T-helper 17 cell (primary cell): ENCODE results near the gene CTSW. TPM values are rescaled to one million over a fixed set of nuclear protein-coding genes. Genes with fewer than 3 reads are reported as not detected.

Source experiments
- ATAC-seq: fragments of 150-1000 bp; cut with Tn5 transposase; 2 replicates; pipeline ENCODE4 v1.10.0; 2021; ENCODE audit warnings: mild to moderate bottlenecking, moderate library complexity
- DNase-seq, 3 donors: peaks; one replicate each; pipeline versions ENCODE4 v3.0.0 to v3.0.0-alpha.2; 2020 to 2021
- H3K9me3 ChIP-seq: one replicate; pipeline ENCODE4 v1.7.0; 2013; ENCODE audit warnings: low read length, mild to moderate bottlenecking; ENCODE audit not compliant: control insufficient read depth, poor library complexity, severe bottlenecking
- H3K27ac Mint-ChIP-seq: one replicate; pipeline ENCODE4 v1.8.0; 2022; ENCODE audit warnings: mild to moderate bottlenecking, moderate library complexity, mixed read lengths
- H3K27me3 Mint-ChIP-seq: one replicate; pipeline ENCODE4 v1.8.0; 2022; ENCODE audit warnings: mixed read lengths
- H3K36me3 Mint-ChIP-seq: one replicate; pipeline ENCODE4 v1.8.0; 2022; ENCODE audit warnings: low read depth, mixed read lengths
- H3K4me1 Mint-ChIP-seq: one replicate; pipeline ENCODE4 v1.8.0; 2022; ENCODE audit warnings: mild to moderate bottlenecking, mixed read lengths
- H3K4me3 Mint-ChIP-seq: one replicate; pipeline ENCODE4 v1.8.0; 2022; ENCODE audit warnings: mild to moderate bottlenecking, moderate library complexity, mixed read lengths
- total RNA-seq, 4 donors: library from RNA in 2 of 4; stranded (reverse) in 2 of 4; gene quantifications; one replicate each; pipeline ENCODE4 v1.2.3 and lab custom pipeline; 2022 to 2026

CTSW gene
- total RNA-seq, 2 donors from 2014 or later = 19.7 to 52.7 TPM

- ATAC-seq = no peak
- H3K9me3 ChIP-seq = no peaks in the 10 kb centered on the region
- Mint-ChIP-seq H3K27me3 (no peaks in the 10 kb centered on the region), H3K27ac (peak overlapping the region; percentile 24), H3K4me3 (no peak overlapping the region), H3K36me3 (peaks cover 3% of the 10 kb centered on the region), H3K4me1 (peaks cover 28% of the 10 kb centered on the region)
- no peak for DNase-seq
These were observed 27.7 kb upstream of the CTSW start for GRCh38 chr11:65851811-65852507.

- peak overlapping the region; percentile 24 for H3K27ac Mint-ChIP-seq
- H3K36me3 Mint-ChIP-seq = peaks cover 3% of the 10 kb centered on the region
- no peaks in the 10 kb centered on the region for H3K9me3 ChIP-seq
- H3K4me3 Mint-ChIP-seq = no peak overlapping the region
- H3K4me1 Mint-ChIP-seq = peaks cover 27% of the 10 kb centered on the region
- DNase-seq (no peak), ATAC-seq (no peak)
- H3K27me3 Mint-ChIP-seq = no peaks in the 10 kb centered on the region
These were observed 27.0 kb upstream of the CTSW start for GRCh38 chr11:65852508-65853245.

- no peak for DNase-seq
- peaks cover 30% of the 10 kb centered on the region for H3K4me1 Mint-ChIP-seq
- no peak overlapping the region for H3K4me3 Mint-ChIP-seq
- H3K27me3 Mint-ChIP-seq = no peaks in the 10 kb centered on the region
- no peaks in the 10 kb centered on the region for H3K9me3 ChIP-seq
- H3K36me3 Mint-ChIP-seq = peaks cover 3% of the 10 kb centered on the region
- ATAC-seq = no peak
- no peak overlapping the region for H3K27ac Mint-ChIP-seq
These were observed 26.2 kb upstream of the CTSW start for GRCh38 chr11:65853246-65853979.

- no peak overlapping the region for H3K27ac Mint-ChIP-seq
- H3K9me3 ChIP-seq = no peaks in the 10 kb centered on the region
- H3K4me1 Mint-ChIP-seq = peaks cover 36% of the 10 kb centered on the region
- peak overlapping the region; percentile 70 for H3K4me3 Mint-ChIP-seq
- H3K27me3 Mint-ChIP-seq = no peaks in the 10 kb centered on the region
- H3K36me3 Mint-ChIP-seq = peaks cover 3% of the 10 kb centered on the region
- DNase-seq = no peak
- no peak for ATAC-seq
These were observed 25.5 kb upstream of the CTSW start for GRCh38 chr11:65854161-65854592.

- ATAC-seq (no peak), DNase-seq (no peak)
- H3K27ac Mint-ChIP-seq = peak overlapping the region; percentile 87
- H3K4me1 Mint-ChIP-seq = peaks cover 41% of the 10 kb centered on the region
- peaks cover 3% of the 10 kb centered on the region for H3K36me3 Mint-ChIP-seq
- H3K4me3 Mint-ChIP-seq = peak overlapping the region; percentile 99
- no peaks in the 10 kb centered on the region for H3K27me3 Mint-ChIP-seq
- no peaks in the 10 kb centered on the region for H3K9me3 ChIP-seq
These were observed 24.5 kb upstream of the CTSW start for GRCh38 chr11:65854852-65855837.

- H3K4me1 Mint-ChIP-seq = peaks cover 43% of the 10 kb centered on the region
These were observed 23.7 kb upstream of the CTSW start for GRCh38 chr11:65855927-65856363.

GRCh38 chr11:65856689-65857499 lies 22.7 kb upstream of the CTSW start:
- H3K4me1 Mint-ChIP-seq = peaks cover 48% of the 10 kb centered on the region
- peak overlapping the region; percentile 99 for H3K4me3 Mint-ChIP-seq
- peak overlapping the region; percentile 87 for H3K27ac Mint-ChIP-seq
- no peaks in the 10 kb centered on the region for H3K27me3 Mint-ChIP-seq
- ATAC-seq (peak; percentile 11), DNase-seq (peak; percentile 67 to 78 (median 75))
- H3K36me3 Mint-ChIP-seq = peaks cover 5% of the 10 kb centered on the region
- H3K9me3 ChIP-seq = no peaks in the 10 kb centered on the region

More at GRCh38 chr11:65855927-65856363, 23.7 kb upstream of the CTSW start:
- H3K9me3 ChIP-seq = no peaks in the 10 kb centered on the region
- Mint-ChIP-seq H3K27me3 (no peaks in the 10 kb centered on the region), H3K4me3 (peak overlapping the region; percentile 99), H3K27ac (peak overlapping the region; percentile 87), H3K36me3 (peaks cover 5% of the 10 kb centered on the region)
- no peak for ATAC-seq
- no peak for DNase-seq

GRCh38 chr11:65857500-65857852 lies 22.2 kb upstream of the CTSW start:
- Mint-ChIP-seq H3K27ac (peak overlapping the region; percentile 99), H3K36me3 (peaks cover 5% of the 10 kb centered on the region), H3K4me3 (peak overlapping the region; percentile 99), H3K4me1 (peaks cover 46% of the 10 kb centered on the region), H3K27me3 (no peaks in the 10 kb centered on the region)
- DNase-seq (peak; percentile 49 to 62 (median 52)), ATAC-seq (no peak)
- H3K9me3 ChIP-seq = no peaks in the 10 kb centered on the region

GRCh38 chr11:65857853-65858680 lies 21.6 kb upstream of the CTSW start, which contains the start of gene CFL1:
TSS of gene CFL1 (minus strand) at chr11:65858180. CDS start at chr11:65858099, 81 bp downstream.
- ATAC-seq = peak; percentile 75
- H3K9me3 ChIP-seq = no peaks in the 10 kb centered on the region
- peak; percentile 93 to 96 (median 96) for DNase-seq
- no peaks in the 10 kb centered on the region for H3K27me3 Mint-ChIP-seq
- H3K36me3 Mint-ChIP-seq = peaks cover 10% of the 10 kb centered on the region
- peak within 1 kb of the TSS; percentile 99 for H3K4me3 Mint-ChIP-seq
- H3K27ac Mint-ChIP-seq = peak within 1 kb of the TSS; percentile 99
- H3K4me1 Mint-ChIP-seq = peaks cover 50% of the 10 kb centered on the region

GRCh38 chr11:65858681-65859087 lies 21.0 kb upstream of the CTSW start:
- H3K4me3 Mint-ChIP-seq = peak overlapping the region; percentile 99
- H3K36me3 Mint-ChIP-seq = peaks cover 10% of the 10 kb centered on the region
- H3K27ac Mint-ChIP-seq = peak overlapping the region; percentile 99
- ATAC-seq (no peak), DNase-seq (peak in 1 of 3 donors; percentile 3)
- H3K4me1 Mint-ChIP-seq = peaks cover 47% of the 10 kb centered on the region
- no peaks in the 10 kb centered on the region for H3K27me3 Mint-ChIP-seq
- no peaks in the 10 kb centered on the region for H3K9me3 ChIP-seq
